Omental fat pad (tissue), 4 donors: Measurements from ENCODE around the gene SLC16A11. TPM values are rescaled to one million over a fixed set of nuclear protein-coding genes. Genes with fewer than 3 reads are reported as not detected.

Experiments
- ATAC-seq: fragments of 150-250 bp; one replicate; pipeline ENCODE4 v1.9.1; 2016; ENCODE audit warnings: mild to moderate bottlenecking, moderate library complexity; ENCODE audit not compliant: low FRiP score
- DNase-seq: peaks from one replicate; pipeline ENCODE4 v3.0.0-alpha.2; 2019; ENCODE audit warnings: low spot score
- CTCF ChIP-seq, 3 donors: fragments of 450-650 bp; IDR thresholded peaks; one replicate each; pipeline ENCODE4 v1.5.1; 2016 to 2017; ENCODE audit warnings: antibody characterized with exemption in 3 of 3, mild to moderate bottlenecking in 3 of 3, moderate library complexity in 2 of 3
- total RNA-seq, 4 donors: library from RNA; depleted of rRNA; stranded (reverse); fragments of >200 nt; gene quantifications; one replicate each; pipeline ENCODE4 v1.1.0, GENCODE V29; 2016

SLC16A11 gene
- total RNA-seq, 4 donors from 2014 or later = 0.44 to 0.60 (median 0.47) TPM; not detected in 1

GRCh38 chr17:7079581-7080455 is 35.9 kb upstream of the SLC16A11 start, which contains the start of gene CLEC10A:
Gene CLEC10A (minus strand): TSS chr17:7080251. CDS start chr17:7078812, 1,439 bp downstream.
- no peak for DNase-seq
- TF ChIP-seq CTCF (IDR thresholded peaks at IDR 0.05) = no peak
- ATAC-seq = no peak

GRCh38 chr17:7078711-7079110 is 34.8 kb upstream of the SLC16A11 start:
- TF ChIP-seq CTCF (IDR thresholded peaks at IDR 0.05) = no peak
- ATAC-seq = no peak
- no peak for DNase-seq

- TF ChIP-seq CTCF (IDR thresholded peaks at IDR 0.05) = no peak
- DNase-seq = no peak
- ATAC-seq = no peak
These were observed 34.1 kb upstream of the SLC16A11 start for GRCh38 chr17:7077911-7078546.

- ATAC-seq (no peak), DNase-seq (no peak)
These were observed 31.0 kb upstream of the SLC16A11 start for GRCh38 chr17:7074931-7075330.

GRCh38 chr17:7072406-7072805 is 28.5 kb upstream of the SLC16A11 start:
- TF ChIP-seq CTCF (IDR thresholded peaks at IDR 0.05) = no peak
- ATAC-seq (no peak), DNase-seq (no peak)

More at GRCh38 chr17:7074931-7075330, 31.0 kb upstream of the SLC16A11 start:
- no peak for TF ChIP-seq CTCF (IDR thresholded peaks at IDR 0.05)

- ATAC-seq = no peak
- DNase-seq = no peak
- TF ChIP-seq CTCF (IDR thresholded peaks at IDR 0.05) = no peak
These were observed 26.8 kb upstream of the SLC16A11 start for GRCh38 chr17:7070712-7071111.
